A549 (cell line): ENCODE measurements around the gene GFOD2.

ENCODE experiments used
- BCL3 ChIP-seq: fragments of >200 bp; sonication (Bioruptor Twin); formaldehyde crosslinking; IDR thresholded peaks from 3 replicates; pipeline ENCODE4 v1.6.1; 2016
- CTCF ChIP-seq: fragments of >200 bp; sonication (Bioruptor Twin); formaldehyde crosslinking; IDR thresholded peaks from 3 replicates; pipeline ENCODE4 v1.5.1; 2016
- EP300 ChIP-seq, 2 experiments: fragments of >200 bp; sonication (Bioruptor Twin); formaldehyde crosslinking; IDR thresholded peaks; 2 replicates in 1 of 2; 3 replicates in 1 of 2; pipeline ENCODE4 v1.6.1; 2016 to 2017
- MAX ChIP-seq: IDR thresholded peaks from 2 replicates; pipeline ENCODE4 v1.6.1; 2012
- POLR2A ChIP-seq: IDR thresholded peaks from 2 replicates; pipeline ENCODE4 v1.6.1; 2012; ENCODE audit warnings: mild to moderate bottlenecking, low read length

- TF ChIP-seq MAX (no peak), POLR2A (no peak), CTCF (no peak; the same call in 2 of the 3 replicates), EP300 (IDR thresholded peaks at IDR 0.05) (no peak), BCL3 (no peak)
Measured at GRCh38 chr16:67663151-67663876, 55.8 kb downstream of the GFOD2 start.
